DND-41 (cell line): ENCODE measurements around the gene WDR5.

Experiments
- CTCF ChIP-seq: IDR thresholded peaks from 2 replicates; pipeline ENCODE4 v1.5.1; 2012; ENCODE audit warnings: borderline replicate concordance, low read length, moderate library complexity, mild to moderate bottlenecking; ENCODE audit not compliant: poor library complexity, severe bottlenecking; ENCODE audit errors: extremely low read depth
- EZH2 ChIP-seq: IDR thresholded peaks from 3 replicates; pipeline ENCODE4 v1.6.1; 2012; ENCODE audit warnings: borderline replicate concordance, low read depth, mild to moderate bottlenecking, moderate library complexity, low read length, inconsistent platforms; ENCODE audit not compliant: severe bottlenecking

- no peak for TF ChIP-seq CTCF
- TF ChIP-seq EZH2: no peak
Observed at GRCh38 chr9:134101623-134102149, 34.2 kb upstream of the WDR5 start.
